Measurements from ENCODE around the gene HOATZ.

HOATZ gene

GRCh38 chr11:111571829-111572501, 57.4 kb downstream of the HOATZ start:
- DNase-seq (ENCODE audit: low read depth, low spot score): peak; percentile 37
- no peak overlapping the region for H3K4me3 ChIP-seq (ENCODE audit: low read length)

- no peak for DNase-seq (ENCODE audit: low read depth, low spot score)
- H3K4me3 ChIP-seq (ENCODE audit: low read length): no peak overlapping the region
Measured at GRCh38 chr11:111572581-111572980, 58.0 kb downstream of the HOATZ start.

GRCh38 chr11:111573821-111574249, 59.3 kb downstream of the HOATZ start:
- H3K4me3 ChIP-seq (ENCODE audit: low read length): no peak overlapping the region
- no peak for DNase-seq (ENCODE audit: low read depth, low spot score)

GRCh38 chr11:111574373-111575225, 60.0 kb downstream of the HOATZ start:
- H3K4me3 ChIP-seq (ENCODE audit: low read length): no peak overlapping the region
- DNase-seq (ENCODE audit: low read depth, low spot score): no peak

GRCh38 chr11:111575740-111576139, 61.2 kb downstream of the HOATZ start:
- no peak overlapping the region for H3K4me3 ChIP-seq (ENCODE audit: low read length)

GRCh38 chr11:111577821-111578220, 63.2 kb downstream of the HOATZ start:
- no peak for DNase-seq (ENCODE audit: low read depth, low spot score)
- H3K4me3 ChIP-seq (ENCODE audit: low read length): no peak overlapping the region

More at GRCh38 chr11:111575740-111576139, 61.2 kb downstream of the HOATZ start:
- no peak for DNase-seq (ENCODE audit: low read depth, low spot score)

- H3K4me3 ChIP-seq (ENCODE audit: low read length): no peak overlapping the region
- no peak for DNase-seq (ENCODE audit: low read depth, low spot score)
Measured at GRCh38 chr11:111581341-111581740, 66.8 kb downstream of the HOATZ start.

GRCh38 chr11:111582163-111582562, 67.6 kb downstream of the HOATZ start:
- DNase-seq (ENCODE audit: low read depth, low spot score): no peak
- no peak overlapping the region for H3K4me3 ChIP-seq (ENCODE audit: low read length)

- H3K4me3 ChIP-seq (ENCODE audit: low read length): no peak overlapping the region
- DNase-seq (ENCODE audit: low read depth, low spot score): no peak
Measured at GRCh38 chr11:111582881-111583280, 68.3 kb downstream of the HOATZ start.

GRCh38 chr11:111585371-111585770, 70.8 kb downstream of the HOATZ start:
- DNase-seq (ENCODE audit: low read depth, low spot score): peak; percentile 44
- H3K4me3 ChIP-seq (ENCODE audit: low read length): no peak overlapping the region

- peak; percentile 69 for DNase-seq (ENCODE audit: low read depth, low spot score)
- H3K4me3 ChIP-seq (ENCODE audit: low read length): no peak overlapping the region
Measured at GRCh38 chr11:111586388-111586831, 71.8 kb downstream of the HOATZ start.
